Esophagus (tissue), 2 donors: ENCODE measurements around the gene PDK4. TPM values are rescaled to one million over a fixed set of nuclear protein-coding genes. Genes with fewer than 3 reads are reported as not detected.

Experiments
- H3K27ac ChIP-seq, 2 donors: one replicate each; pipeline ENCODE4 v1.5.1; 2013; ENCODE audit warnings: low read depth in 2 of 2, mild to moderate bottlenecking in 2 of 2, inconsistent platforms in 1 of 2, low read length in 1 of 2, moderate library complexity in 1 of 2
- H3K27me3 ChIP-seq, 2 donors: one replicate each; pipeline ENCODE4 v1.6.1; 2013; ENCODE audit warnings: low read length in 2 of 2, control low read depth in 1 of 2, mild to moderate bottlenecking in 1 of 2; ENCODE audit not compliant: insufficient read depth in 2 of 2, control insufficient read depth in 1 of 2
- H3K36me3 ChIP-seq, 2 donors: one replicate each; pipeline ENCODE4 v1.6.1; 2013; ENCODE audit warnings: low read length in 1 of 2; ENCODE audit not compliant: control insufficient read depth in 2 of 2, insufficient read depth in 2 of 2
- H3K4me1 ChIP-seq, 2 donors: one replicate each; pipeline ENCODE4 v1.6.1; 2013; ENCODE audit warnings: low read length in 1 of 2; ENCODE audit not compliant: control insufficient read depth in 2 of 2, insufficient read depth in 2 of 2
- H3K4me3 ChIP-seq, 2 donors: one replicate each; pipeline ENCODE4 v1.5.1; 2013; ENCODE audit warnings: low read length in 2 of 2, mild to moderate bottlenecking in 2 of 2, low read depth in 1 of 2, moderate library complexity in 1 of 2
- H3K9me3 ChIP-seq, 2 donors: one replicate each; pipeline ENCODE4 v1.6.1; 2013; ENCODE audit warnings: mild to moderate bottlenecking in 2 of 2, low read depth in 1 of 2, low read length in 1 of 2, moderate library complexity in 1 of 2; ENCODE audit not compliant: control insufficient read depth in 2 of 2, insufficient read depth in 1 of 2
- WGBS, 2 donors: extraction: QIAGEN DNeasy Blood & Tissue Kit; methylation state at CpG; one replicate each; pipeline ENCODE4 v1.1.7; 2013; 5-methylcytosine and 5-hydroxymethylcytosine counted together
- polyA plus RNA-seq, 2 donors: library from polyadenylated mRNA; stranded (reverse); fragments of 200-250 nt; gene quantifications; one replicate each; pipeline ENCODE4 v1.2.3, GENCODE V29; 2013
- donor health status: healthy with polysubstance abuse.
- donor health status: Bipolar disorder and iron deficiency.

Gene PDK4
- polyA plus RNA-seq, 2 donors = 13.3 to 31.7 TPM

DNA sequence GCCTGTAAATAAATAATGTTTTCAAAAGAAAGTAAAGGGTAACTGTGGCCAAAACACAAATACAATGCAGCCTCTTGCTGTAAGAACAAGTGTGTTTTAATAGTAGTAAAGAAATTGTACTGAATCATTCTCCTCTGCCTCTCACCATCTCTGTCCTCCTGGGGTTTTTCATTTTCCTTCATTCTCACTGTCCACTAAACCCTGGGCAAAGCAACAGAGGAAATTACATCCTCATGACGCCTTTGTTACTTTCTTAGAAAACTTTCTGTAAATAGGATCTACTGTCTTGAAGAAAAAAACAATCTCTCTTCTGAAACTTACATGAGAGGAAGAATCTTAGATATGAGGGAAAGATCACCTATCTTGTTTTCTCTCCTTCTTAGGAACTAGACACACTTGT, 56.0 kb downstream of the PDK4 start:
- Histone ChIP-seq H3K36me3 (no peaks in the 10 kb centered on the region), H3K9me3 (no peaks in the 10 kb centered on the region), H3K4me1 (no peaks in the 10 kb centered on the region), H3K27me3 (no peaks in the 10 kb centered on the region), H3K27ac (no peak overlapping the region), H3K4me3 (no peak overlapping the region)
- 71 to 80% methylated on average over 1 of the region's 1 CpG for WGBS, 2 donors

GRCh38 chr7:95539426-95539825, 56.9 kb downstream of the PDK4 start:
- Histone ChIP-seq H3K27me3 (no peaks in the 10 kb centered on the region), H3K9me3 (no peaks in the 10 kb centered on the region), H3K4me3 (no peak overlapping the region), H3K27ac (no peak overlapping the region), H3K36me3 (no peaks in the 10 kb centered on the region), H3K4me1 (no peaks in the 10 kb centered on the region)

DNA sequence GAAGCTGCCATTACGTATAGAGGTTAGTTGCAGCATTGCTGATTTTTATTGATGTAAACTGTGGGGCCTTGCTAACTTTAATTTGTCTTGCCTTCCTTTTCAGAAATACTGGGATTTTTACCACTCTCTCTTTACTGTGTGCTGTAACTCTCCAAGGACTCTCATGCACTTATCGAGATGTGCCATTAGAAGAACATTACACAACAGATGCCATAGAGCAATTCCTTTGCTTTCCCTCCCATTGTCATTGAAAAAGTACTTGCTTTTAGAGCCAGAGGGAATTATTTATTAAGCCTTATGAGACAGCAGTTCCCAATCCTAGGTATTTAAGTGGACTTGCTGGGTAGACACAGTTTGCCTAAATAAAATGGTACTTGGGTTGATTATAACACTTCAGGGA, 58.8 kb downstream of the PDK4 start:
- H3K4me1 ChIP-seq = no peaks in the 10 kb centered on the region
- no peaks in the 10 kb centered on the region for H3K27me3 ChIP-seq
- H3K4me3 ChIP-seq = no peak overlapping the region
- no peaks in the 10 kb centered on the region for H3K36me3 ChIP-seq
- H3K27ac ChIP-seq = no peak overlapping the region
- 77 to 88% methylated on average over 2 of the region's 2 CpGs for WGBS, 2 donors
- H3K9me3 ChIP-seq = no peaks in the 10 kb centered on the region

DNA sequence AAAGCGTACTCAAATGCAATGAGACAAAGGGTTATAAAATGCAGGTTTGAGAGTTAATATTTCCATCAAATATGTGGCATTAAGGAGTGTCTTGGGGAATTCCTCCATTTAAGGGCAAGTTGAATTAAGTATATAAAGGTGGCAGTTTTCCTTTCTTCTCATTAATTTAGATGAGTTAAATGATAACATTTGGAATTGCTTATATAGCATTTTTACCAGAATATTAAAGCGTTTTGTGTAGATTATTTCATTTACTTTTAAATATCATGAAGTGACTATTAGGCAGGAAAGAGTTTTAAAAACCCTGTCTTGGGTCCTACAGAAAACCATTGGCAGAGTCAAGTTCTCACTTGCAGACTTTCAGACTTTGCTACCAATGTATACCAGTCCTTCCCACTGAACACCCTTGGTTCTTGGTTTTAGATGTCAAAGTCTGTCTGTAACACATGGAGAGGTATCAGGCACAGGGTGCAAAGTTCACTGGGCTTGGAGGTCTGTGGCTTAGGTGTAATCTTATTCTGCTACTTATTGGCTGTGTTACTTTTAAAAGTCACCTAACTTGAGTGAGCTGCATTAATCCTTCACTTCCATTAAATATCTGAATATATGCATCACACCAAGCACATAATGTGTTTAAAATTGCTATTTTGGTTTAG, 59.5 kb downstream of the PDK4 start:
- H3K4me1 ChIP-seq = no peaks in the 10 kb centered on the region
- H3K4me3 ChIP-seq = no peak overlapping the region
- H3K27ac ChIP-seq = no peak overlapping the region
- WGBS, 2 donors = 93% methylated on average over 2 of the region's 2 CpGs
- H3K36me3 ChIP-seq = no peaks in the 10 kb centered on the region
- H3K9me3 ChIP-seq = no peaks in the 10 kb centered on the region
- no peaks in the 10 kb centered on the region for H3K27me3 ChIP-seq

GRCh38 chr7:95535662-95536061, 60.7 kb downstream of the PDK4 start:
- Histone ChIP-seq H3K4me1 (no peaks in the 10 kb centered on the region), H3K27me3 (no peaks in the 10 kb centered on the region), H3K27ac (no peak overlapping the region), H3K9me3 (no peaks in the 10 kb centered on the region), H3K36me3 (no peaks in the 10 kb centered on the region), H3K4me3 (no peak overlapping the region)
- 19 to 21% methylated on average over 1 of the region's 1 CpG for WGBS, 2 donors

DNA sequence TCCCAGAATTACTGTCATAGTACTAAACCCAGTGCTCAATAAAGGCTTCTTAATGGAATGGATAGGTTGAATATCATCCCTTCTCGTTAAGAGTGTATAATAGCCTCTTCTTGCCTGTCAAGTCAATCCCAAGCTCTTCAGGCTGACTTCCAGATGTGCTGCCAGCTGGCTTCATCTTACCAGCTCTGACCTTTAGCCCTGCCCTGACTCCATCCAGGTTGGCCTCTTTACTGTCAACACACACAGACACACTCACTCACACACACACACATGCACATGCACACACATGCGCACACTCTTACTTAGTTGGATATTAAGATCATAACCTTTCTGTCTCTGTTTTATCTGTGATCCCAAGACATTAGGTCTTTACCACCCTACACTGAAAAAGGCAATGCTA, 61.5 kb downstream of the PDK4 start:
- no peak overlapping the region for H3K4me3 ChIP-seq
- H3K9me3 ChIP-seq = no peaks in the 10 kb centered on the region
- no peaks in the 10 kb centered on the region for H3K27me3 ChIP-seq
- H3K36me3 ChIP-seq = no peaks in the 10 kb centered on the region
- no peaks in the 10 kb centered on the region for H3K4me1 ChIP-seq
- H3K27ac ChIP-seq = no peak overlapping the region
- WGBS, 2 donors = 71 to 79% methylated on average over 2 of the region's 2 CpGs

Other genes with a start within 250 kb of the PDK4 start
- 1 to 10 TPM in 1 of 2 donors, under 1 TPM in 1; 0.71 to 1.2 TPM for gene PON3, start 200.1 kb downstream of the PDK4 start, polyA plus RNA-seq
- gene PON2, start 161.5 kb downstream of the PDK4 start, polyA plus RNA-seq = 10 to 100 TPM; 19.8 to 26.2 TPM
- gene ASB4, start 110.6 kb downstream of the PDK4 start, polyA plus RNA-seq = under 1 TPM; 0.01 to 0.02 TPM
- under 1 TPM; 0.20 to 0.69 TPM for gene DYNC1I1, start 176.0 kb upstream of the PDK4 start, polyA plus RNA-seq